ENCODE data around the gene GCLM.

DNA sequence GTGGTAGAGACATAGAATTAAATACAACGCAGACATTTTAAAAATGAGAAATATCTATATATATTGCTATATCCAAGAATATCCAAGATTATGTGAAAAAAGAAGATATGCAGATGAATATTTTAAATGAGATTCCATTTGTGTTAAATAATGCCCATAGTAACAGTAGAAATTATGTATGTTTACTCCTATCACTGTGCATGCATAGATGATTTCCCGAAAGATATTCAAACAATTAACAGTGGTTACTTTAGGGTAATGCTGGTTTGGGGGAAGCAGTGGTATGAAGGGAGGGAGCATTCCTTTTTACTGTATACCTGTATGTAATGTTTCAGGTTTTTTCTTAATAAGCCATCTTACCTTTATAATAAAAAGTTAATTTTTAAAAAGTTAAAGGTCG lies 55.3 kb downstream of the GCLM start:
- TF ChIP-seq, protein P1, sequence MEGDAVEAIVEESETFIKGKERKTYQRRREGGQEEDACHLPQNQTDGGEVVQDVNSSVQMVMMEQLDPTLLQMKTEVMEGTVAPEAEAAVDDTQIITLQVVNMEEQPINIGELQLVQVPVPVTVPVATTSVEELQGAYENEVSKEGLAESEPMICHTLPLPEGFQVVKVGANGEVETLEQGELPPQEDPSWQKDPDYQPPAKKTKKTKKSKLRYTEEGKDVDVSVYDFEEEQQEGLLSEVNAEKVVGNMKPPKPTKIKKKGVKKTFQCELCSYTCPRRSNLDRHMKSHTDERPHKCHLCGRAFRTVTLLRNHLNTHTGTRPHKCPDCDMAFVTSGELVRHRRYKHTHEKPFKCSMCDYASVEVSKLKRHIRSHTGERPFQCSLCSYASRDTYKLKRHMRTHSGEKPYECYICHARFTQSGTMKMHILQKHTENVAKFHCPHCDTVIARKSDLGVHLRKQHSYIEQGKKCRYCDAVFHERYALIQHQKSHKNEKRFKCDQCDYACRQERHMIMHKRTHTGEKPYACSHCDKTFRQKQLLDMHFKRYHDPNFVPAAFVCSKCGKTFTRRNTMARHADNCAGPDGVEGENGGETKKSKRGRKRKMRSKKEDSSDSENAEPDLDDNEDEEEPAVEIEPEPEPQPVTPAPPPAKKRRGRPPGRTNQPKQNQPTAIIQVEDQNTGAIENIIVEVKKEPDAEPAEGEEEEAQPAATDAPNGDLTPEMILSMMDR (IDR thresholded peaks at IDR 0.05): no peak
- TF ChIP-seq POLR2A (IDR thresholded peaks at IDR 0.05): no peak

Measured in vagina (tissue), 2 donors.